ENCODE results near the gene PHLDA3. TPM values are rescaled to one million over a fixed set of nuclear protein-coding genes. Genes with fewer than 3 reads are reported as not detected.

Gene PHLDA3
- total RNA-seq, 4 donors from 2014 or later, result 69.2 to 153 (median 84.7) TPM

GRCh38 chr1:201420608-201421002 is 48.4 kb downstream of the PHLDA3 start:
- Histone ChIP-seq H3K27me3 (no peaks in the 10 kb centered on the region), H3K27ac (no peak overlapping the region), H3K36me3 (no peaks in the 10 kb centered on the region), H3K4me1 (no peaks in the 10 kb centered on the region), H3K4me3 (no peak overlapping the region), H3K9me3 (peaks cover 0 to 5% (median 0%) of the 10 kb centered on the region in 3 donors)
- no peak for ATAC-seq
- TF ChIP-seq CTCF (IDR thresholded peaks at IDR 0.05) (no peak), POLR2A (IDR thresholded peaks at IDR 0.05) (no peak), EP300 (IDR thresholded peaks at IDR 0.05) (no peak), POLR2AphosphoS5 (IDR thresholded peaks at IDR 0.05) (no peak)
- 71 to 75% methylated on average over 1 to 2 of the region's 7 CpGs for WGBS, 2 donors (ENCODE audit: low coverage in 1 of 2)

GRCh38 chr1:201419746-201420607 is 49.0 kb downstream of the PHLDA3 start:
- H3K27ac ChIP-seq, result no peak overlapping the region
- H3K4me3 ChIP-seq, result no peak overlapping the region
- no peak for ATAC-seq
- 86 to 95% methylated on average over 3 of the region's 12 CpGs for WGBS, 2 donors (ENCODE audit: low coverage in 1 of 2)
- no peaks in the 10 kb centered on the region for H3K4me1 ChIP-seq
- H3K9me3 ChIP-seq, result peaks cover 0 to 5% (median 0%) of the 10 kb centered on the region in 3 donors
- TF ChIP-seq POLR2A (IDR thresholded peaks at IDR 0.05) (no peak), POLR2AphosphoS5 (IDR thresholded peaks at IDR 0.05) (no peak), CTCF (IDR thresholded peaks at IDR 0.05) (no peak), EP300 (IDR thresholded peaks at IDR 0.05) (no peak)
- no peaks in the 10 kb centered on the region for H3K36me3 ChIP-seq
- no peaks in the 10 kb centered on the region for H3K27me3 ChIP-seq

GRCh38 chr1:201419256-201419655 is 49.7 kb downstream of the PHLDA3 start:
- H3K4me3 ChIP-seq, result no peak overlapping the region
- no peaks in the 10 kb centered on the region for H3K9me3 ChIP-seq
- no peak overlapping the region for H3K27ac ChIP-seq
- H3K27me3 ChIP-seq, result no peaks in the 10 kb centered on the region
- H3K4me1 ChIP-seq, result no peaks in the 10 kb centered on the region
- no peaks in the 10 kb centered on the region for H3K36me3 ChIP-seq
- 85 to 100% methylated on average over 2 to 4 of the region's 4 CpGs for WGBS, 2 donors (ENCODE audit: low coverage in 1 of 2)
- ATAC-seq, result no peak
- TF ChIP-seq POLR2A (IDR thresholded peaks at IDR 0.05), result no peak
- TF ChIP-seq CTCF (IDR thresholded peaks at IDR 0.05), result no peak
- TF ChIP-seq POLR2AphosphoS5 (IDR thresholded peaks at IDR 0.05), result no peak
- no peak for TF ChIP-seq EP300 (IDR thresholded peaks at IDR 0.05)

- H3K27me3 ChIP-seq, result no peaks in the 10 kb centered on the region
- no peak overlapping the region for H3K4me3 ChIP-seq
- no peaks in the 10 kb centered on the region for H3K36me3 ChIP-seq
- 93% methylated on average over 3 of the region's 3 CpGs; no CpG with 5 or more reads in 1 of the 2 donors for WGBS, 2 donors (ENCODE audit: low coverage in 1 of 2)
- no peaks in the 10 kb centered on the region for H3K9me3 ChIP-seq
- no peak for ATAC-seq
- H3K4me1 ChIP-seq, result no peaks in the 10 kb centered on the region
- H3K27ac ChIP-seq, result no peak overlapping the region
- no peak for TF ChIP-seq POLR2AphosphoS5 (IDR thresholded peaks at IDR 0.05)
- no peak for TF ChIP-seq POLR2A (IDR thresholded peaks at IDR 0.05)
Measured at GRCh38 chr1:201418461-201418860, 50.5 kb downstream of the PHLDA3 start.

Other genes starting within 250 kb of the PHLDA3 start
- gene PKP1, start 185.7 kb downstream of the PHLDA3 start, total RNA-seq, result 10 to 100 TPM in 1 of 4 donors, 1 to 10 TPM in 2, under 1 TPM in 1; 0.27 to 12.8 (median 4.0) TPM
- under 1 TPM in 3 of 4 donors, not detected in 1; 0.47 to 0.94 (median 0.81) TPM for gene TNNT2, start 91.5 kb downstream of the PHLDA3 start, total RNA-seq
- gene LAD1, start 69.9 kb downstream of the PHLDA3 start, total RNA-seq, result 10 to 100 TPM in 1 of 4 donors, 1 to 10 TPM in 3; 1.2 to 24.1 (median 1.9) TPM
- not detected for gene TNNI1, start 47.5 kb downstream of the PHLDA3 start, total RNA-seq
- 1,000 to 10,000 TPM; 4,484 to 9,179 (median 5,319) TPM for gene CSRP1, start 37.9 kb upstream of the PHLDA3 start, total RNA-seq
- 10 to 100 TPM; 11.4 to 35.8 (median 18.0) TPM for gene NAV1, start 69.9 kb upstream of the PHLDA3 start, total RNA-seq

All from gastroesophageal sphincter (tissue), 4 donors.